Hindlimb muscle (tissue), 1 donor: ENCODE measurements around the gene SULT1A2. TPM values are rescaled to one million over a fixed set of nuclear protein-coding genes. Genes with fewer than 3 reads are reported as not detected.
A peak's percentile ranks its signal among the peaks of the same experiment; 100 is the strongest.
"Not testable (repeated sequence)": the region's sequence is repeated elsewhere in the genome, so short reads cannot be mapped to it uniquely, and the experiment has no call there.

ENCODE experiments used
- DNase-seq: peaks from one replicate; pipeline ENCODE4 v3.0.0-alpha.2; 2013
- polyA plus RNA-seq: library from polyadenylated mRNA; unstranded; fragments of 120-200 nt; gene quantifications from one replicate; pipeline ENCODE4 v1.2.1, GENCODE V29; 2013; ENCODE audit not compliant: insufficient read length

Gene SULT1A2
- polyA plus RNA-seq, 1 donor = 0.96 TPM

GRCh38 chr16:28589930-28590329, 6.9 kb downstream of the SULT1A2 start:
- no peak for DNase-seq

- DNase-seq = no peak
These were observed 7.8 kb downstream of the SULT1A2 start for GRCh38 chr16:28589069-28589468.

DNA sequence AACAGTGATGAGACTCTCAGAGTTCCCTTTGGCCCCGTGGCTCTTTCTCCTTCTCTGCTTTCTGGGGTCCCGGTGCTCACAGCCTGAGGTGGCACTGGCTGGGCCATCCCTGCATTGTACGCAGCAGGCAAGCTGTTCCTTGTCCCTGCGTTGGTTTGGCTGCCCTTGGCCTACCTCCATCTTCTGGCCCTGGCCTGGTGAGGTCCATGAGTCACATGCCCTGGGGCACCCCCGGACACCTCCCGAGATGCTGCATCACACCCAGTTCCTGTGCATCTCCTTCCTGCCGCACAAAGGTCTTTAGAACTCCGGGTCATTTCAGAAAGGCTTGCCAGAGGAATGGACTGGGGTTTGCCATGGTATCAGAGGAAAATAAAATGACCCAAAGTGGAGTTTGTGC, 9.5 kb downstream of the SULT1A2 start:
- no peak for DNase-seq

DNA sequence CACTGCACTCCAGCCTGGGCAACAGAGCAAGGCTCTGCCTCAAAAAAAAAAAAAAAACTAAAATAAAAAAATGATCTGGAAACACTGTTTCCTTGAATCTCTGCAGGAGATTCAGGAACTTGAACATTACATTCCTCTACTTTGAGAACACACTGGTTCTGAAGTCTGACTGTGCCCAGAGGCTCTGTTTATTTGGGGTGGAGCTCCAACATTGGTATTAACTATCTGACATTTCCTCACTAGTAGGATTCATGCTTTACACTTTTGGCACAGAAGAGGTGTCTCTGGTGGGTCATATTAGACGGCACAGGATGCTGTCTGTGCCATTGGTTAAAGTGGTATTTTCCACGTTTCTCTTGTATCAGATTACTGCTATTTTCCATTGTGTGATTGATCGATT, 10.4 kb downstream of the SULT1A2 start:
- DNase-seq = no peak

- DNase-seq = no peak
These were observed 11.2 kb downstream of the SULT1A2 start for GRCh38 chr16:28585674-28586073.

DNA sequence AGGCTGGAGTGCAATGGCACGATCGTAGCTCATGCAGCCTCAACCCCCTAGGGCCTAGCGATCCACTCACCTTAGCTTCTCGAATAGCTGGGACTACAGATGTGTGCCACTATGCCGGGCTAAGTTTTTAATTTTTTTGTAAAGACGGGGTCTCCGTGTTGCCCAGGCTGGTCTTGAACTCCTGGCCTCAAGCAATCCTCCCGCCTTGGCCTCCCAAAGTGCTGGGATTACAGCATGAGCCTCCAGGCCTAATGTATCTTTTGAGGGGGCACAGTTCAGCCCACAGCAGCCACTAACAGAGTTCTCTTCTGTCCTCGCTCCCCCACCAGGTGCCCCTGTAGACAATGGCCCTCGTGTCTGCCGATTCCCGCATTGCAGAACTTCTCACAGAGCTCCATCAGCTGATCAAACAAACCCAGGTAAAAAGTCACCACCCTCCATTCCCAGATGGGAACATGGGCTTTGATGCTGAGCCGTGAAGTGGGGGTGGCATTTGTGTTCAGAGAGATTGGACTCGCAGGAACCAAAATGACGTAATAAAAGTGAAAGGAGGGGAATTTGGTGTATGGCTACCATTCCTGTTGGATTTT, 16.0 kb downstream of the SULT1A2 start:
- DNase-seq = no peak

DNA sequence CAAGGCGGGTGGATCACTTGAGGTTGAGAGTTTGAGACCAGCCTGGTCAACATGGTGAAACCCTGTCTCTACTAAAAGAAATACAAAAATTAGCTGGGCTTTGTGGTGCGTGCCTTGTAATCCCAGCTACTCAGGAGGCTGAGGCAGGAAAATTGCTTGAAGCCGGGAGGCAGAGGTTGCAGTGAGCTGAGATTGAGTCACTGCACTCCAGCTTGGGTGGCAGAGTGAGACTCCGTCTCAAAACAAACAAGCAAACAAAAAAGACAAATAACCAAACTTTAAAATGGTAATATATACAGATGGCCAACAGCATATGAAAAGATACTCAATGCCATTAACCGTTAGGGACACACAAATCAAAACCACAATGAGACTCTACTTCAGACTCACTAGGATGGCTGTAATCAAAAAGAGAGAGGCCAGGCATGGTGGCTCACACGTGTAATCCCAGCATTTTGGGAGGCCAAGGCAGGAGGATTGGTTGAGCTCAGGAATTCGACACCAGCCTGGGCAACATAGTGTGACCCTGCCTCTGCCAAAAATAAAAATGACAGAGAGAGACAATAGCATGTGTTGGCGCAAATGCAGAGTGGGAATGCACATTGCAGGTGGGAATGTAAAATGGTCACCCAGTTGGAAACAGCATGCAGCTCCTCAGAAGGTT, 21.3 kb downstream of the SULT1A2 start:
- DNase-seq = no peak

GRCh38 chr16:28574925-28575324, 21.9 kb downstream of the SULT1A2 start:
- DNase-seq = no peak

DNA sequence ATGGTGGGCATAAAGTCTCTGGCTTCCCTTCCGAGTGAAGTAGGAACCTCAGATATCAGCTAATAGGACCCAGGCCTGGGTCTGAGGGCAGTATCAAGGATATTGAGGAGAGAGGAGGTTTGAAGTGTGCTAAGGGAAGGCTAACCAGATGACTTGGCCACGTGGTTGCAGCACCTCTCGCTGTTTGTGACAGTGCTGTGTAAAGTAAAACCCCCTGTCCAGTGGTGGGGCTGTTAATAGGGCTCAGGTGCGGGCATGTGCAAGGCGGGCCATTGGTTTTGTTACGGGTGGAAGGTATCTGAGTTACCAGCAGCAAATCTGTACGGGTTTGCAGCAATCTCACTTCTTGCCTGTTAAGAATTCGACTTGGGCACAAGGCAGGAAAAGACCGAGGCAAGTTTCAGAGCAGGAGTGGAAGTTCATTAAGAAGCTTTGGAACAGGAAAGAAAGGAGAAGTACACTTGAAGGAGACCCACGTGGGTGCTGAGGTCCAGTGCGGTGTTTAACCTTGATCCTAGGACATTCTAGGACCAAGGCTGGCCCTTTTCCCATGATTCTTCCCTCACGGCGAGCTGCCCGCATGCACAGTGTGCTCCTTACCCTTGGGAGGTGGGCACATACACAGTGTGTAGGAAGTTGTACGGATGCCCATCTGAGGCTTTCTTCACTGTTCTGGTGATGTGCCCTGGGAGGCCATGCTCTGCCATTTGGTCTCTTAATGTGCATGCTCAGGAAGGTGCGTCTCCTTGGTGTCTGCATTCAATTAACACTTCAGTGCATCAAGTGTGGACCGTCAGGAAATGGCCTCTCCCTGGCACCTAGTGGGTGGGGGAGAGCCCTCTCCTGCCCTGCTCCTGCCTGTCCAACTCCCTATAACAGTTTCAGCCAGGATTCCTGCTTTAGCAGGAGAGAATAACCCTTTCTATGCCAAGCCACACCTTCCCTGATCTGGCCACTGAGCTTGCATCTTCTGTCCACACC, 22.8 kb downstream of the SULT1A2 start:
- no peak for DNase-seq

DNA sequence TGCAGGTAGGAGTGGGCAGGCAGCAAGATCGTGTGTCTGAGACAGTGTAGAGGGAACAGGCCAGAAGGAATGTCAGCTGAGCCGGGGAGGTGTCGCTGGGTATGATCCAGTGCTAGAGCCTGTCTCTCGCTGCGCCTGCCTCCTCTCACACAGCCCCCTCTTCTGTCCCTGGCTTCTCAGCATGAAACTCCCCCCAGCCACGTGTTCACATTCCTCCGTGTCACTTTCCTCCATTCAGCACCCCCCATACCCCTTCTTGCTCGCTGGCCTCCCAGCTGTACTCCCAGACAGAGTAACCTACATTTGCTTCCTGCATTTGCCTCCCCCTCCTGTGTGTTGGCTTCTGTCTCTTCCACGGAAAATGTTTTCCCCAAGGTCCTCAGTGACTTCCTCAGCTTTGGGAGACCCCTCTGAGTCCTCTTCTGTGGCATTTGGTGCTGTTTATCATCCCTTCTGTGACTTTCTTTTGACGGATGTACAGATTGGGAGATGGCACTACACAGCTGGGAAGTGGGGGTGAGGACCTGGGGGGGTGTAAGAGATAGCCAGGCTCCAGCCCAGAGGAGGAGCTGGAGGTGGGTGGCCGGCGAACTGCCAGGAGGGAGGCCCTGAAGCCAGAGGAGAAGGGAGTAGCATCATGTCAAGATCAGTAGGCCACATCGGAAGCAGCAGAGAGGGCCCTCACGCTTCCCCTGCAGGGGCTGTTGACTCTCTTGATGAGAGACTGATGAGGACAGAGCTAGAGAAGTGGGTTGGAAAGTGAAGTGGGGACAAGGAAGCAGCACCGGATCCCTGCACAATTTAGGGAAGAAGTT, 23.9 kb downstream of the SULT1A2 start:
- peak; percentile 79 for DNase-seq

DNA sequence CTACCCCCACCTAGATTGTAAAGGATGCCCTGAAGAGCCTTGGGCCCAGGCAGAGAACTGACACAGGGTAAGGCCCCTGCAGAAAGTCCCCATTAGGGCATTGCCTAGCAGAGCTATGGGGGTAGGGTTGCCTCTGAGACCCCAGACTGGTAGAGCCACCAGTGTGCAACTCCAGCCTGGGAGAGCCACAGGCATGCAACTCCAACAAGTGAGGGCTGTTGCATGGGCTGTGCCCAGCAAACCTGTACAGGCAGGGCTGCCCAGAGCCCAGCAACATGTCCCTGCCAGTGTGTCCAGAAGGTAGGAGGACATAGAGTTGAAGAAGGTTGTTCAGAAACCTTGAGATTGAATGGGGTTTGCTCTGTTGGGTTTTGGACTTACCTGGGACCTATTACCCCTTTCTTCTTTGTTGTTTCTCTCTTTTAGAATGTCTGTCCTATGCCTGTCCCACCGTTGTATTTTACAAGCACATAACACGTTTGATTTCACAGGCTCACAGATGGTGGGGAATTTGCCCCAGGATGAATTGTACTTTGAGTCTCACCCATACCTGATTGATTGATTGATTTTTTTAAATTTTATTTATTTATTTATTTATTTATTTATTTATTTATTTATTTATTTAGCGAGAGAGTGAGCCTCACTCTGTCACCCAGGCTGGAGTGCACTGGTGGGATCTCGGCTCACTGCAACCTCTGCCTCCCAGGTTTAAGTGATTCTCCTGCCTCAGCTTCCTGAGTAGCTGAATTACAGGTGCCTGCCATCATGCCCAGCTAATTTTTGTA, 26.7 kb downstream of the SULT1A2 start:
- DNase-seq = no peak

GRCh38 chr16:28569021-28569420, 27.8 kb downstream of the SULT1A2 start:
- no peak for DNase-seq

DNA sequence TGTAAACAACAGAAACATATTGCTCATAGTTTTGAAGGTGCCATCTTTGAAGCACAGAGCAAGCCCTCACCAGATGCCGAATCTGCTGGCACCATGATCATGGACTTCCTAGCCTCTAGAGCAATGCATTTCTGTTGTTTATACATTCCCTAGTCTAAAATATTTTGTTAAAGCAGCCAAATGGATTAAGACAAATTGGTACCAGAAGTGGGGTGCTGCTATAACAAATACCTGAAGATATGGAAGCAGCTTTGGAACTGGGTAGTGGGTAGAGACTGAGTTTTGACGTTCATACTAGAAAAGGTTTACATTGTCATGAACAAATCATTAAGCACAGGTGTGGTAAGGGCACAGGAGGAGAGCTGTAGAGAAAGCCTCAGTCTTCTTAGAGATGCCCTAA, 29.6 kb downstream of the SULT1A2 start:
- no peak for DNase-seq

- DNase-seq = not testable (repeated sequence)
These were observed 30.5 kb downstream of the SULT1A2 start for GRCh38 chr16:28566233-28566925.

DNA sequence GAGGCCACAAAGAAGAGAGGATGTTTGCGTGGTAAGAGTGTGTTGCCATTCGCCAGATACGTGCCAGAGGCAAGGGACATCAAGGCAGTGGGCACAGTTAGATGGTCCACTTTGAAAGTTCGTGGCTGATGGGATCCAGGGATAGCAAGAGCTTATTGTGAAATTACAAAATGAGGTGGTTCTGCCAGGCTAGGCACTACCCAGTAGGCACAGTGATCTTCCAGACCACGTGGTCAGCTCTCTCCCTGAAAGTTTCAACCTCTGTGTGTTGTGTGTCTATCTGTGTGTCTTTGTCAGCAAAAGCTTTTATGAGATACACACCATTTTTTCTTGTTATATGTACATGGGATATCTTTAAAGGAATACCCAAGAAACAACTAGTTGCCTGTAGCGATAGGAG, 33.6 kb downstream of the SULT1A2 start:
- no peak for DNase-seq

- no peak for DNase-seq
These were observed 34.7 kb downstream of the SULT1A2 start for GRCh38 chr16:28562199-28562598.

DNA sequence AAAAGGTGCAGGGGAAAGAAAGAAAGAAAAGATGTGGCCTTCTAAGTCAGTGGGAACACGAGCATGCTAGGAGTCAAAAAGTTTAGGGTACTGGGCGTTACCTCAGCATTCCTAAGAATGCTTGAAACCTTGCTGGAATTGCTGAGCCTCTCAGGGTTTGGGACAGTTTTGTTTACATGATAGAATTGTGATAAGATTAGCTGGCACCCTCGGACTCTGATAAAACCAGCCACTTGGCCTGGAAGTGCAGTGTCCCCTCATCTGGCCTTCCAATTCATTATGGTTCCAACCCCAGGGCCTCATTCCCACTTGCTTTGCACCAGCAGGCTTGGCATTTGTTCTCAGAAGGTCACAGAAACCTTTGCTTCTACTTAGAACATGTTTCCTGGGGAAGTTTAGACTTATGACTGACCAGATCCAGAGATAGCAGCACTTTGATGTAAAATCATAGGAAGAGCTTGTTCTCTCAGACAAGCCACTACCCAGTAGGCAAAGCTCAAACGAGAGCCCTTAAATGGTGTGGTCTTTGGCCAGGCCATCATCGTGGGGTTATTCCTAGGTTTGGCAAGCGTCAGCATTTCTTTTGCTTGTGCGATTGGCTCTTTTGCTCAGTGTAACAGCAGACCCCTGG, 35.2 kb downstream of the SULT1A2 start:
- DNase-seq = no peak

- DNase-seq = no peak
These were observed 38.4 kb downstream of the SULT1A2 start for GRCh38 chr16:28558456-28558855.

DNA sequence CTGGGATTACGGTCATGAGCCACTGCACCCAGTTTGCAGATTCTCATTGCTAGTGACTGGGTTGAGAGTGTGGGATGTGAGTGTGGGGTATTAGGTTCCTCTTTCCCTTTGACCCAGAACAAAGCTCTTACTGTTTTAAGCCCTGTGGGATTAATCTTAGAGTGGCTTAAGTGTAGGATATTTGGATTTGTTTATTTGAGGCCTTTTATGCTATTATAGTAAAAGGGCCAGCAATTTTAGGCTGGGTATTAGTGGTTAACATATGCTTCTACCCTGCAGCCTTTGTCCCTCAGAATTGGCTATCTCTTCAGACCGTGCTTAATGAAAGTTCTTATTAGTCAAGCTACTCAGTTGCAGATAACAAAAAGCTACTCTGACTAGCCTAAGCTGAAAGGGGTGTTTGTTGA, 39.9 kb downstream of the SULT1A2 start:
- no peak for DNase-seq

GRCh38 chr16:28555561-28555960, 41.3 kb downstream of the SULT1A2 start:
- no peak for DNase-seq
